DMS53 treated with DMSO at 0.1 percent for 48 hours (cell line): ENCODE data around the gene ANKRD9.

Experiments used
- DNase-seq: peaks from one replicate; lab custom pipeline; 2025; ENCODE audit not compliant: unreplicated experiment; lab: John Stamatoyannopoulos, UW

The ANKRD9 gene

DNA sequence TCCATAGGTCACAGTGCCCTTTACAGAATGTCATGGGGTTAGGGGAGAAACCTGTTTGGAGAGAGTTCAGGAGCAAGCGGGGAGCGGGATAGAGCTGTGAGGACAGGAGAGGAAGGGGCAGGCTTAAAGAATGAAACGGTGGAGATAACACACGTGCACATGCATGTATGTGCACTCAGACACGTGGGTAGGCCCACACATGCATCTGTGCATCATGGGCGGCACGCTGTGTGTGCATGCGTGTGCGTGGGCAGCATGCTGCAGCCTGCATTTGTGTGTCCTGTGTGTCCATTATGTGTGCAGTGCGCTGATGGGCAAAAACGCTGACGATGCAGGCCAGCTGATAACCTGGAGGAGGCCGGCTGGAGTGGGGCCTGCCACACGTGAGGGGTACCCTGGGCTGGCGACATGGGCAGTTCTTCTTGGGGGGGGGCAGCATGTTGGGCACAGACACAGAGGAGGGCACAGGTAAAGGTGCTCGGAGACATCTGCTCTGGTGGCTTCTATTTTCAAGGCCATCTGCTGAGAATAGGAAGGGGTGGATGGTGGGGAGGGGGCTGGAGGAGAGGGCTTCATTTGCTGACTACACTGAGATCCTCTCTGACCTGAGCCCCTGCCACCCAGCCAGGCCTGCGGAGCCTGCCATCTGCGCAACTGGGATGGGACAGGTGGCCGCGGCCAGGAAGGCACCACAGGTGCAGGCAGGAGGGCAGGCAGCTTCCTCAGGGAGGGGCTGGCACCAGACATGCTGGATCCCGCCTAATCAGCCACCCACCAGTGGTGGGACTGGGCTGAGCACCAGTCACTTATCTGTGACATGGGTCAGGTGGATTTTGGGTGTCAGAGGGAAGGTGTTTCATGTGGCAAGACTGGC, 4.6 kb upstream of the ANKRD9 start:
- DNase-seq: no peak

DNA sequence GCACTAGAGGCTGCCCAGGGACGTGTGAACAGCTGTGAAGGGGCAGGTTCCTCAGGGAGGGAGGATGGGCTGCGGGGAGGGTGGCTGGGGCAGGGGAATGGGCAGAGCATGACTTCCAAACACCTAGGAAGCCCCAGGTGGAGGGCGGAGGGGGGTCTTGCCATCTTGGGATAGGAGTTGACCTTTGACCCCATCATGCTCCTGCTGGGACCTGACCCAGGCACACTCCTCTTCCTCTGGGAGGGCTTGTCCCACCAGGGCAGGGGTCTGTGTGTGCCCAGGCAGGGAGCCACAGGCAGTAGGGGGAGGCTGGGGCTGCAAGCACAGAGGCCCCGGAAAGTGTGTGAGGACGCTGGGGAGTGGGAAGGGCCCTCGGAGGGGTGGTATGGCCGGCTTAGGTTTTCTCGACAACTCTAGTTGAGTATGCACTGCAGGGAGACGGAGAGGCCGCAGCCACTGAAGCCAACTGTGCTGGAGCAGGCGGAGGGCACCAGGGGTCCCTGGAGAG, 3.3 kb upstream of the ANKRD9 start:
- DNase-seq: no peak

DNA sequence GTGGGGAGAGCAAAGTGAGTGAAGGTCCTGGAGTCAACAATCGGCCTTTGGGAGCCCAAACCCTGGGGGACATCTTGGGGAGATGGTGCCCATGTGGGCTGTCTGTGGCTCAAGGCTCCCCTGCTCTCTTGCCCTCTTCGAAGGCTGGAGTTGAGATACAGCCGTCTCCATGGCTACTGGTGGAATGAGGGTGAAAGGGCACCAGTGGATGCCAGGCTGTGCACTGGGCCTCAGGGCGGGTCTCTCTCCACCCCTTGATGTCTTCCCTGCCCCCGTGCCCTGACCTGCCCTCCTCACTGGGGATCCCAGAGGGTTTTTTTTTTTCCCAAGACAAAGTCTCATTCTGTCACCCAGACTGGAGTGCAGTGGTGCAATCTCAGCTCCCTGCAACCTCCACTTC, 2.0 kb upstream of the ANKRD9 start:
- DNase-seq: no peak

DNA sequence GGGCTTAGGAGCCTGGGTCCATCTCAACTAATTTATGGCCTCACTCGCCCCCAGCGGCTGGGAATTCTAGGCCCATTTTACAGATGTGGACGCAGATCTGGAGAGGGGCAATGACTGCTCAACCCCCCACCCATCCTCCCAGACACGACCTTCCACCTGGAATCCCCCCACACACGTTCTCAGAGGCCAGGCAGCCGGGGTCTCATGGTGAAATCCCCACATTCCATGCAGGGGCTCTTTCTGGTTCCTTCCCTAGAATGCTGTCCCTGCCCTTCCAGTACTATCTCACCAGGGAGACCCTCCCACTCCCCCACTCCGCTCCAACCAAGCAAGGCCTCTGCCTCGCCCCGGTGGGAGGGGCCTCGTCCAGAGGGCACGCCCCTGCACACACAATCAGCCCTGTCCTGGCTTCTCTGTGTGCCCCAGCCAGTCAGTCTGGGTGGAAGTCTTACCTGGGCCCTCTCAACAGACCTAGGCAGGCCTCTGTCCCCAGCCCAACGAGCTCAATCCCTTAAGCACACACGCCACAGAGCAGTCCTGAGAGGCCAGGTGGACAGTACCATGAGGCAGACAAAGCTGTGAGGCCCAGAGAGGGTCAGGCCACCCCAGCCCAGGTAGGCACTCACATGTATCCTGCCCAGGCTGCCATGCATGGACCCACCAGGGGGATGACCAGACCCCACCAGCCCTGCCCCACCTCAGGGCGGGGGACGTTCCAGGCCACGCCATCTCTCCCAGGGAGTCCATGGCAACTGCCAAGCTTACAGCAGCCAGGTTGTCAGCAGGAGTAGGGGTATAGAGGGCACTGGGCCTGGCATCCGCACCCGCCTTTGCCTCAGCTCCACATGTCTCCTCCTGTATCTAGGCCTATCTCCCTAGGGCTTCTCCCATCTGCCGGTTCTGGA, 1.3 kb upstream of the ANKRD9 start:
- peak; percentile 9 for DNase-seq

DNA sequence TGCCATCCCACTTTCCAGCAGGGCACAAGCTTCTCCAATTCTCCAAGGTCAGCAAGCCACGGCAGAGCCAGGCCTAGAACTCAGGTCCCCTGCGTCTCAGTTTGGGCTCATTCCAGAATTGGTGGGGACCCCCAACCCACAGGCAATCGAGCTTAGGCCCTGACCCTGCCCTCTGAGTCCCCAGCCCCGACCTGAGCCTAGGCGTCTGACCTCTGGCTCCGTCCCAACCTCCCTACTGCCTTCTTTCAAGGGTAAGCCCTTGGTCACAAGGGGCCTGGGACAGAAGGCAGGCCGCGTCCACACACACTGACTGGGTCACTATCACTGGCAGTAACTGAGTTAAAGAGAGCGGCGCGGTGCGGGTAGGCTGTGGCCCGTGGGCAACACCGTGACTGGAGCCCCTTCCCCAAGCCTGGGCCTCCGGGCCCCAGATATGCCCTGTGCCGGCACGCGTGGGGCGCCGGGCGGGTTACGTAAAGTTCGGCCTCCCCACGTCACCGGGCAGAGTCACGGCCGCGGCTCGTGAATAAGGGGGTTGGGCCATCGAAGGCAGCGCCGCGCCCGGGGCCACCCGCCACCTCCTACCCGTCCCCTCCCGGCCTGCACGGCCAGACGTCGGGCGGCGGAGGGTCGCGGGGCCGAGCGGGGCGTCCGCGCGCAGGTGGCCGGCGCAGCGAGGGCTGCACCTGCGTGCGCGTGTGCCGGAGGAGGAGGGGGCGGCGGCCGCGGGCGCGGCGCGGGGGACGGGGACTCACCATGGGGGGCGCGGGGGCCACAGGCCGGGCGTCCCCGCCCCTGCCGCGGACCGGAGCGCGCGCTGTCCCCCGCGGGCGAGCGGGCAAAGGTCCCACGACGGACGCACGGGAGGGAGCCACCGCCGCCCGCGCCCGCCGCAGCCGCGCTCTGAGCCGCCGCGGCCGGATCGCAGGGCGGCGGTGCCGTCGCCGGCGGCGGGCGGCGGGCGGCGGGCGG, 516 bp downstream of the ANKRD9 start:
- no peak for DNase-seq

DNA sequence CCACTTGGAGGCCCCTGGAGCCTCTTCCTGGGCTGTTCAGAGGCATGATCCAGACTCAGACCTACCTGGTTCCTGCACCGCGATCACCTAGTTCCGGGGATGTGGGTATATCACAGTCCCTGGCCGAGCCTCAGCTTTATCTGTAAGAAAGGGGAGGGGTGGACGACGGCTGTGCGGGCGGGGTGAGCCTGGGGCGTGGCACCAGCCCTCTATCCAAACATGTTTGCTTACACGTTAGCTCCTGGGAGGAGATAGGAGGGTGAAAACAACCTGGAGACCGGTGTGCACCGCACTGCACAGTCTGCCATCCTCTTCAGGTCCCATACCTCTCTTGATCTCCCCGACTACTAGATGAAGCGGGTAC, 1.2 kb downstream of the ANKRD9 start:
- no peak for DNase-seq

DNA sequence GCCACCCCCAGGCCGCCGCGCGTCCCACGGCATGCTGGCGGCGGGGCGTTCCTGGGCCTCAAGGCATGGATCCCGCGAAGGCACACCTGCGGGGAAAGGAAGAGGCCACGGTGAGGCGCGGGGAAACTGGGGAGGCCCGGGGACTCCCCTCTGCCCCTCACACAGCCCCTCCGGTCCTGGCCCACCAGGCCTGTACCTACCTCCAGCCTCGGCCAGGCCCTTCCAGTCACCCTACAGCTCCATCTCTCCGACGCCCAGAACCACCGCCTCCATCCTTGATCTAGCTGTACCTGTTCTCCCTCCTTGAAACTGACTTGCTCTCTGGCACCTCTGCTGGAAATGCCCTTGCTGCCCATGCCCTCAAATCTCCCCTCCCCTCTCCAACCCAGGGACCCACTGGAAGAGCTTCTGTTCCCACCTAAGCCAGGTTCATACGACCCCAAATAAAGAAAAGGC, 1.7 kb downstream of the ANKRD9 start:
- DNase-seq: no peak

DNA sequence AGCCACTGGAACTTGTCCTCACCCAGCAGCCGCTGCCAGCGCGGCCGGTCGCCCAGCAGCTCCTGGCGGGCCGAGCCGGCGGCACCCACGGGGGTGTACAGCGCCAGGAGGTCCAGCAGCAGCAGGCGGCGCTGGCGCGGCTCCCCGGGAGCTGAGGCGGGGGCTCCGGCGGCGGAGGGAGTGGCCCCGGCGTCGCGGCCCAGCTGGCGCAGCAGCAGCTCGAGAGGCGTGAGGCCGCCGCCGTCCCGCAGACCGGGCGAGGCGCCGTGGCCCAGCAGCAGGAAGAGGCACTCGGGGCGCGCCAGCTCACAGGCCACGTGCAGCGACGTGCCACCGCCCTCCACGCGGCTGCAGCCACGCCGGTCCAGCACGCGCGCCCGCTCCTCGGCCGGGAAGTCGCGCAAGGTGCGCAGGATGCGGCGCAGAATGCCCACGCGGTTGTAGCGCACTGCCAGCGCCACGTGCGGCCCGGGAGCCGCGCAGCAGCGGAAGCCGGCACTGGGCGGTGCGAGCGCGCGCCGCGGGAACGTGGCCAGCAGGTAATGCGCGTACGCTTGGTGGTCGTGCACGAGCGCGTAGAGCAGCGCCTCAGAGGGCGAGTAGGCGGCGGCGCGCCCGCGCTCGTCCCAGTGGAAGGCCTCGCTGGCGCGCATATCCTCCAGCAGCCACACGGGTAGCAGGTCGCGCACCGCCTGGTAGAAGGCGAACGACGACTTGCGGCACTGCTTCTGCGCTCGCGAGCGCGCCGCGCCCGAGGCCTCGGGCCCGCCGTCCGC, 2.3 kb downstream of the ANKRD9 start:
- no peak for DNase-seq

DNA sequence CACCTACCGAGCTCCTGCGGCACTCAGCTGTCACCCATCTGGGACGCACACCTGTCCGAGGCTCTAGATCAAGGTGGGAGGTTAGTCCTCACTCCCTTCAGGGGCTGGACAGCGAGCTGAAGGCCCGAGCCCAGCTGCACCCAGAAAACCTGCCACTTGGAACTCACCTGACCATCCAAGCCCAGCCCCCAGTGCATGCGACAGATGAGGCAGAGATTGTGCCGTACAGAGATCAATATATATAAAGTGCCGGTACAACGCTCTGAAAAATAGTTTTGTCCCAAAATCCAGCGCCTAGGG, 3.0 kb downstream of the ANKRD9 start:
- no peak for DNase-seq

DNA sequence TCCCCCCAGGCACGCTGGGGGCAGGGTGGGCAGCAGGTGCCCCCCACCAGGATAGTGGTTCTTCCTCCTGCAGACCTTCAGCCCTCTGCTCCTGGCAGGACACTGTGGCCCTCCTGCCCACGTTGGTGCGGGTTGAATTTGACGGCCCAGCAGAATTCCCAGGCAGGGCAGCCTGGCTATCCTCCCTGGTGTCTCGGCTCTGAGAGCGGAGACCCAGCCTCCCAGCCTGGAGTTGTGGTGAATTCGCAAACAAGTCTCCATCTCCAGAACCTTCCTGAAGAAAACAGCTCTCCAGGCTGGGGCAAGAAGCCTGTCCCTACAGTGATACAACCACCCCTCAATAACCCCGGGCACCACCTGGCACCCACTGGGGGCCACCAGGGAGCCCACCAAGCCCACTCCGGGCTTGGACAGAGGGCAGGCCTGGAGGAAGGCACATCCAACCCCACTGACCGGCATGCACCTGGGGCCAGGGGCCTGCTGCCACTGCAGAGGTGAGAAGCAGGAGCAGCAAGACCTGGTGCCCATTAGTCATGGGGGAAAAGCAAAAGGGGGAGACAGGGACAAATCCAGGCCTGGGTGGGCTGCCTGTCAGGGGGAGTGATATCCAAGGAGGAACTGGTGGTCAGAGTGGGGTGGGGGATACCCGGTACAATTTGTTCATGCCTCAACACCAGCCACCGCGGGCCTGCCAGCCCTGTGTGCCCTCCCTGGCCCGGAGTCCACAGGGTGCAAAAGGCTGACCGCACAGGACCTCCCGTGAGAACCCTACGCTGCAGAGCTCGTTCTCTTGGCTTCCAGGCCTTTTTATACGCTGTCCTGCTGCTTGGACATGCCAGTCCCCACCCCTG, 3.6 kb downstream of the ANKRD9 start:
- no peak for DNase-seq

DNA sequence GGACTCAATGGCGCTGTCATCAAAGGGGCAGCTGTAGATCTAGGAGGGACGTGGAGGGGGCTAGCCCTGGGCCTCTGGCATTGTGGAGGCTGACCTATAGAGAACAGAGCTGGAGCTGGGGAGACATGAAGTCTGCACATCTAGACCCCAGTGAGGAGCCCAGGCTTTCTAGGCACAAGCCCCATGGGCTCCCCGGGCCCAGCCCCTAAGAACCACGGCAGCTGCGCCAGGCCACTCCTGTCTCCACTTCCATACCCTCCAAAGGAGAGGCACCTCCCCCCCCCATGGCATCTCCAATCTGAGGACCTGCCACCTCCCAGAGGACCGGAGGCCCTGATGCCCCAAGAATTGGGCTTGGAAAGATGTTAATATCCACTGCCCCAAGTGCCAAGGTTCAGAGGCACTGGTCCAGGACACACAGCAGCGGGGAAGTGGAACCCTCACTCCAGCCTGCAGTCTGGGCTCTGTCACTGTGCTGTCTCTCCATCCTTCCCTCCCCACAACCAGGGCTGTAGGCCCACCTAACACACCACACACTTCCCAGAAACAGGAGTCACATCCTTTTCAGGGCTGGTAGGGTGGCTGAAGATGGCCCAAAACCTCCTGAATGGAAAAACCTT, 4.5 kb downstream of the ANKRD9 start:
- no peak for DNase-seq

DNA sequence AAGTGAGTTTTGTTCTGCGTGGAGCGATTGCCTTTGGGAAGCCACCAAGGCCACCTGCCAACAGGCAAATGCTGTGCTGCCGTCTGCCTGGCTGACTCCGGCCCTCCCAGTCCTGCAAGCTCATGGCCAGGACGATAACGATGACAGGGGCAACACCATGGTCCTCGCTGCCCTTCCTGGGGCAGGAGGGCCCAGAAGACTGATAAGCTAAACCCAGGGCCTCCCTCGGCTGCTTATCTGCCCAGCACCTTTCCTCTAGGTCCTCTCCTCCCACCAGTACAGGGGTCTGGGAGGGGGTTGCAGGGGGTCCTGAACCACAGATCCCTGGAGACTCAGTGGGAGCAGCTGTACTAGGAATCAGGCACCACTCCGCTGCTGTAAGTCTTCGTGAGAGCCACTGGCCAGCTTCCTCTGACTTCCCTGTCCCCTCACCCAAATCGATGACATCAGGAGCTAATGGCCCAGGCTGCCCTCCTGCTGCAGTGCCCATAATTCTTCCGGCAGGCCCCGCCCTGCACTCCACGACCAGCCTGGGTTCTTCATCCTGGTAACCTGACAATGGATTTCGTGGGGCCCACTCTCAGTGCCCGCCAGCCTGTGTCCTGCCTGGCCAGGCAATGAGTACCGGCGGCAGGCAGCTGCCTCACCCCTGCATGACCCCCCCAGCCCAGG, 5.1 kb downstream of the ANKRD9 start:
- no peak for DNase-seq

DNA sequence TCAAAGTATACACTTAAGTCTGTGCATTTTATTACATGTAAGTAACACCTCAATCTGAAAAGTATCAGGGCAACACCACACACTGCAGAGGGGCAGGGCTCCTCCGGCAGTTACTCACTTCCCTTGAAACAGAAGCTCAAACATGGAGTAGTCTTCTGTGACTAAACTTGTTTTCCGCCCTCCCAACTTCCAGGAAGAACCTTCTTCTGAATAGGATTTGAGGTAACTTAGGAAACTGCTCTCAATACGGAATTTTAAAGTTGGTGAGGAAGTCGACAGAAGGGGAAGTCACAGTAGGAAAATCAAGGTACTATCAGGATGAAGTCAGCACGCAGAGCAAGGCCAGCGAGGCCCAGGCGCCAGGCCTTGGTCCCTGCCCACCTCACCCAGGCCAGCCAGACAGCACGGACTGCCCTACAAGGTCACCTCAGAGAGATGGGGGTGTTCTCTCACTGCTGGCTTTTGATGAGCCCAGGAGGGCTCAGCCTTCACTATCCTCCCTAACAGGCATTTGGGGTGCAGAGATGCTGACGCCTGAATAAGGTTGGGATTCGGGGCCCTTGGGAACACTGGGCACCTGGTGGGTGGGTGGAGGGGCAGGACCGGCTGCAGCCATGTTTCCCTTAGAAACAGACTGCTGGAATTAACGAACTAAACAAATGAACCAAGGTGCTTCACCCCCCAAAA, 5.8 kb downstream of the ANKRD9 start:
- DNase-seq: no peak

DNA sequence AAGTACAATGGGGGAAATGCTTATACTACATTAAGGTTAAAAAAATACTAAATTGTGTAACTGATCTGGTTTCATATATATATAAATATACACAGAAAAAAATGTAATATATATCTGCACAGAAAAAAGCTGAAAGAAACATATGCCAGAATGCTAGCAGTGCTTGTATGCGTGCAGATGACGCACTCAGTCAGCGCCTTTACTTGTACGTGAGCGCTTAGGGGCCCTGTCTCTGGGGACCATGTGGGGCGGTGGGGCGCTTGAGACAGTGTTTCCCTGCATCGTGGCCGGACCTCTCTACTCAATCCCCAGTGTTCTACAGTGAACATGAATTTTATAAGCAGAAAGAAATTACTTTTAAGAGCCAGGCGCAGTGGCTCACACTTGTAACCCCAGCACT, 7.0 kb downstream of the ANKRD9 start:
- DNase-seq: no peak

DNA sequence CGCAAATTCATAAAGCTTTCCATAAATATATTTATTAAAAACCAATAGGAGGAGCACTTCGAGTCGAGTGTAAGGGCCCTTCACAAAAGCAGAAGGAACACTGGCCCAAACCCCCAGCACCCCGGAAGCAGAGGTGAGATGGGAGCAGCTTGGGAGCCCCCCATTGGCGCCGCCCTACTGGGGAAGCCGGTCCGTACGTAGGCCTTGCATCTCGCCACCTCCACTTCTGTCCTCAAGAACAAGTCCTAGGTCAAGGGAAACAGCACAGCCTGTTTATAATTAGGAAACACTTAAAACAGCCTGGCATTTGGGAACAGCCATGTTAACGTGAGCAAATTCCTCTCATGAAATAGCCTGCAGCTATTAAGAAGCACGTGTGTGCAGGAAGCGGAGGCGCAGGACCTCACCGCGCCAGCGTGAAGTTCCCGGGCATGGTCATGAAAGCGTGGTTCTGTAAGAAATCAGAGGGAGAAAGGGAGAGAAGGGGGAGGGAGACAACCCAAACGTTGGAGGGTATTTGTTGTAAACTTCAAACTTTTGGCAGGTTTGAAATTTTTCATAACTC, 7.7 kb downstream of the ANKRD9 start:
- DNase-seq: no peak

DNA sequence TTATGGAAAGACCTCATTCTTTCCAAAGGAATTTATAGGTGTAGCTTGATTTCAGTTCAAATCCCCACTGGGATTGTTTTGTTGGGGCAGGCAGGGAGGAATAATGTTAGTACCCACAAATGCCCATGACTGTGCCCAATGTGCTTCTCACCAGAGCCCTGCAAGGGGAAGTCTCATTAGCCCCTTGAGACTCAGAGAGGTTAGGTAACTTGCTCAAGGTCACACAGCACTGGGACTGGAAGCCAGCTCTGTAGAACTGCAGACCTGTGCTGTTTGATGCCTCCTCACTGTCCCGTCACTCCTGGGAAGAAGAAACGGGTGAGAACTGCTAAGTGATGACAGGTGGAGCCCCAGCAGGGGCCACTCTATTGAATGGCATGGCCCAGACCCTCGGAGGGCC, 8.9 kb downstream of the ANKRD9 start:
- DNase-seq: no peak

DNA sequence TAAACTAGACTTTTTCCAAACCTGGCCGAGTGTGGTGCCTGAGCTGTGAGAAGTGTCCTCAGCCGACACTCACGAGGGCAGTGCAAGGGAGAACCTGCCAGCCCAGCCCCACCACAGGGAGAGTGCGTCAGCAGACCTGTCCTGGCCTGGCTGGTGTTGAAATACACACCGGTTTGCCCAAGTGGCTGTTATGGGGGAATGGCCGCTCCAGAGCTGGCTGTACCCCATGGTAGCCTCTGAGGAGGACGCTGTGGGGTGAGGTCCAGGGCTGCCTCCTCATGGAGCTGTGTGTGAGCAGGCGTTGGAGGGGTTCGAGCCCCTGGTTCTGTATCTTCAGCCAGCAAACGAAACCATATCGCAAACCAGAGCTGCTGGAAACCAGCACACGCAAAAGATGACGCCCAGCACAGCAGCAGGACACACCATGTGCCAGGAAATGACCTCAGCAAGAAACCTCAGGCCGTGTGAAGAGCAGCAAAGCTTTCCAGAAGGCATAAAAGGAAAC, 9.4 kb downstream of the ANKRD9 start:
- DNase-seq: no peak
